Fibroblast of mammary gland (primary cell): ENCODE results near the gene PDE3A.

ENCODE experiments used
- DNase-seq: peaks from one replicate; pipeline ENCODE4 v3.0.0-alpha.2; 2010; ENCODE audit warnings: low read depth
- H3K4me3 ChIP-seq: 2 replicates; pipeline ENCODE4 v1.5.1; 2011; ENCODE audit warnings: low read depth, mild to moderate bottlenecking, low read length, moderate library complexity; ENCODE audit not compliant: control insufficient read depth
- TF ChIP-seq, protein P1 (sequence below): conservative IDR thresholded peaks from 2 replicates; pipeline ENCODE4 v1.5.1; 2011; ENCODE audit warnings: low read depth, low read length, inconsistent platforms; ENCODE audit not compliant: control insufficient read depth, insufficient read depth

PDE3A gene

DNA sequence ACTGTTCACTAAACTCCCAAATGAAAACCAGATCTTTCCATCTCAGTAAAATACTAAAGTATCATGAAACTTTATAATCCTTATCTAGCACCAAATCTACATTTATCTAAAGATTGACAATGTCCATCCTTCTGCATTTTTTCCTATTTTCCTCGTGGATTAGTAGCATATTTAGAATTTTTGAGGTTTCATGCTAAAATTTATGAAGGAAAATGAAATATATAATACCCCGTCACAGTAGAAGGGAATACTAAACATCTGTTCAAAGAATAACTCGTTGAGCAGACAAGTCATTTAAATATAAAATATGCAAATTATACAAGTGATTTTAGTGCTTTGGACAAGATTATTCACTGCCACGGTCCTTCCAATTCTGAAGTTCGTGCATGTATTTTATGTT is 204.1 kb downstream of the PDE3A start:
- TF ChIP-seq, protein P1, sequence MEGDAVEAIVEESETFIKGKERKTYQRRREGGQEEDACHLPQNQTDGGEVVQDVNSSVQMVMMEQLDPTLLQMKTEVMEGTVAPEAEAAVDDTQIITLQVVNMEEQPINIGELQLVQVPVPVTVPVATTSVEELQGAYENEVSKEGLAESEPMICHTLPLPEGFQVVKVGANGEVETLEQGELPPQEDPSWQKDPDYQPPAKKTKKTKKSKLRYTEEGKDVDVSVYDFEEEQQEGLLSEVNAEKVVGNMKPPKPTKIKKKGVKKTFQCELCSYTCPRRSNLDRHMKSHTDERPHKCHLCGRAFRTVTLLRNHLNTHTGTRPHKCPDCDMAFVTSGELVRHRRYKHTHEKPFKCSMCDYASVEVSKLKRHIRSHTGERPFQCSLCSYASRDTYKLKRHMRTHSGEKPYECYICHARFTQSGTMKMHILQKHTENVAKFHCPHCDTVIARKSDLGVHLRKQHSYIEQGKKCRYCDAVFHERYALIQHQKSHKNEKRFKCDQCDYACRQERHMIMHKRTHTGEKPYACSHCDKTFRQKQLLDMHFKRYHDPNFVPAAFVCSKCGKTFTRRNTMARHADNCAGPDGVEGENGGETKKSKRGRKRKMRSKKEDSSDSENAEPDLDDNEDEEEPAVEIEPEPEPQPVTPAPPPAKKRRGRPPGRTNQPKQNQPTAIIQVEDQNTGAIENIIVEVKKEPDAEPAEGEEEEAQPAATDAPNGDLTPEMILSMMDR: no peak
- no peak overlapping the region for H3K4me3 ChIP-seq
- no peak for DNase-seq

DNA sequence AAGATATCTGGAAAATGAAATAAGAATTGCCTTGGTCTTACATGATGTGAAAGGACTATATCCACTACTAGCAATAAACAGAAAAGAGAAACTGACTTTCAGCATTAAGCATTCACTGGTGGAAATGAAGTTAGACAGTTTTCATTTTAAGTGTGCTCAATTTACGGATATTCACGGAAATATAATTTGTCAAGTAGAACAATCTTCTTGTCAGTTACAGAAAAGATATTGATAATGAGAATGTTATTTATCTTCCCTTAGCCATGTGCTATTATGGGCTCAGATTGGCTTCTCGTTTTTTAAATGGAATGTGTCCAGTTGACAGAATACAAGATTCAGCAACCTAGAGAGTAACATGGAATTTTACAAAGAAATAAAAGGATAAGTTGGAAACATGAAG is 208.2 kb downstream of the PDE3A start:
- no peak overlapping the region for H3K4me3 ChIP-seq
- no peak for DNase-seq
- TF ChIP-seq, protein P1: no peak

DNA sequence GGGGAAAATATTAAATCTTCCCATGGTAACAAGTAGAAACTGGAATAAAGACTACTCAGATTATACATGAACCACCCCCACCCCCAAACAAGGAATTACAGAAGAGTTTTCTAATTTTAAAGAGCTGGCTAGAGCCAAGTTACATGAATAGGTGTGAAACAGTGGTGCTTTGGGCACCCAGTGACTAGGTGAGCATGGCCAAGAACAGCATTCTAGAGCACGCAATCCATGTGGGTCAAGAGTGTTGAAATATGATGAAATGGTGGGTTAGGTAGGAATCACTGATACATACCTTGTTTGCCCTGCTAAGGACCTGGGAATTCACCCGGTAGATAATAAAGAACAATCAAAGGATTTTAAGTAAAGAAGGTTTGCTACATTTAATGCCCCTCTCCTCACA is 208.7 kb downstream of the PDE3A start:
- H3K4me3 ChIP-seq: no peak overlapping the region
- no peak for DNase-seq
- TF ChIP-seq, protein P1: no peak

DNA sequence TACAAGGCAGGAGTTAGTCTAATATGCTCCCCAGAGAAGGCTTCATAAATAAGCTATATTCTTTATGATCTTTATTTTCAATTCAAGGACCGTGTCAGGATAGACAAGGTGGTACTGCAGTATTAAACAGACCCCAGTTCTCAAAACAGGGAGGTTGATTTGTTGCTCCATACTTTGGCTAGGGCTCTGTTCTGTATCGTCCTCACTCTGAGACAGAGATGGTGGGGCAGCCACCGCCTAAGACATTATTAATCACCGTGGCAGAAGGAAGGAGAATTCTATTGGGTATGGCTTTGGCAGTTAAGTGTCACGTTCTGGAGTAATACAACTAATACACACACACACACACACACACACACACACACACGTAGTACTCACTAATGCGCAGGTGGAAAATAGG is 209.8 kb downstream of the PDE3A start:
- DNase-seq: no peak
- no peak overlapping the region for H3K4me3 ChIP-seq
- TF ChIP-seq, protein P1: no peak

DNA sequence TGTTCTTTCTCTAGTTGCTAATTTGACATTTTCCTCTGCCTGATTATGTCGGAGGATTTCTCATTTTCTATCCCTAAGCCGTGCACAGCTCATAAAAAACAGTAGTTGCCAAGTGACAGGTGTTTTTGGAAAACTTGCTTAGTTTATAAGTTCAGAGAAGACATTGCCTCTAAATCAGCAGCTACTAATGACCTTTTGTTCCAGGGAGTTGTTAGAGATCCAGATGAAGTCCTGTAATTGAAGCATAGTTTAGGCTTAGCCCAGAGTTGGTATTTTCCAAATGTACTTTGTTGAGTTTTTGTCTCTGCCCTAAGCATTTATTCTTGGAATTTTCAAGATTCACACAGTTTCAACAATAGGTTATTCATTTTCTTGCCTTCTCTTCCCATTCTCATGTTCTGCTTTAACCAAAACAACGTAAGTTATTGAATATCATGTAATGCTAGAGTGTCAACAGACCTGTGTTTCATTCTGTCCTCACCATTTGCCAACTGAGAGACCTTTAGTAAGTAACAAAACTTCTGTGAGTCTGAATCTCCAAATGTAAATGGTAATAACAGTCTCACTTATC is 216.8 kb downstream of the PDE3A start:
- no peak overlapping the region for H3K4me3 ChIP-seq
- TF ChIP-seq, protein P1: no peak
- DNase-seq: no peak

DNA sequence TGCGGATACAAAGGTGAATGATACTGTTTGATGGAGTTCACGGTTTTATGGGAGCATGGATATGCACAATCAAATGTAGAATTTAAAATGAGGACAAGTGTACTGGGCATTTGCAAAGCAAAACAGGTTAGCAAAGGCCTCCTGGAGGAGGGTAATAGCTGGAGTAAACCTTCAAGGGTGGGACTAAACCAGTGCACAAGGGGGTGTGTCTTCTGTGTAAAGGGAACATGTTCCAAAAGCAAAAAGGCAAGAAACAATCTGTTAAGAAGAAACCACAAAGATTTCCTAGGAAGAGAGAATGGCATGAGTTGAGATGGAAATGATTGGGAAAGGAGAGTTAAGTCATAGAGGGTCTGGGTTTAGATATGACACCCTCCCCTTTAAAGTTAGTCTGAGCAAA is 217.6 kb downstream of the PDE3A start:
- TF ChIP-seq, protein P1: no peak
- no peak for DNase-seq
- H3K4me3 ChIP-seq: no peak overlapping the region

DNA sequence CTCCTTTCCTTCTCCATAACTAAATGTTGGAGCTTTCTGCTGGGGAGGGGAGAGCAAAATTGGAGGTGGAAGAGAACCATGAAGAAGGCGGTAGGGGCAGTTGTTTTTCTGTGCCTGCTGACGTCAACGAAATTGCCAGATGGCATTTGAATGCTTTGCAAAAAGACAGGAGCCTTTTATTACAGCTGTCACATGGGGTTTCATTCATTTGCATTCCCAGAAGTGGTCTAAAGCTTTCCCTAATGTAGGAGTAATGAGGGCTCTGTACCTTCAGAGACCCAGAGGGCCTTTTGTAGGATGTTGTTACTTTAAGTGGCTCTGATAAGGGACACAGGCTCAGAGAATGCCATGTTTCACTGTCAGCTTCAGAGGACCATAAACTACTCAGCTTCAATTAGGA is 219.7 kb downstream of the PDE3A start:
- no peak for DNase-seq
- H3K4me3 ChIP-seq: no peak overlapping the region
- TF ChIP-seq, protein P1: no peak
